ENCODE data around the gene GFOD1.
"Not testable (repeated sequence)": the region's sequence is repeated elsewhere in the genome, so short reads cannot be mapped to it uniquely, and the experiment has no call there.

The GFOD1 gene

GRCh38 chr6:13511141-13511571 is 23.8 kb upstream of the GFOD1 start:
- not testable (repeated sequence) for DNase-seq

GRCh38 chr6:13510433-13510832 is 23.0 kb upstream of the GFOD1 start:
- DNase-seq, result not testable (repeated sequence)

- DNase-seq, result no peak
These were observed 21.6 kb upstream of the GFOD1 start for GRCh38 chr6:13508711-13509705.

- no peak for DNase-seq
These were observed 20.0 kb upstream of the GFOD1 start for GRCh38 chr6:13507306-13507860.

GRCh38 chr6:13505345-13505734 is 17.9 kb upstream of the GFOD1 start:
- no peak for DNase-seq

GRCh38 chr6:13504611-13505344 is 17.4 kb upstream of the GFOD1 start:
- no peak for DNase-seq

GRCh38 chr6:13500915-13501314 is 13.5 kb upstream of the GFOD1 start:
- no peak for DNase-seq

GRCh38 chr6:13500264-13500663 is 12.9 kb upstream of the GFOD1 start:
- no peak for DNase-seq

- DNase-seq, result no peak
These were observed 9.3 kb upstream of the GFOD1 start for GRCh38 chr6:13496513-13497190.

- no peak for DNase-seq
These were observed 8.4 kb upstream of the GFOD1 start for GRCh38 chr6:13495818-13496217.

- no peak for DNase-seq
These were observed 7.8 kb upstream of the GFOD1 start for GRCh38 chr6:13495112-13495776.

GRCh38 chr6:13494137-13494536 is 6.7 kb upstream of the GFOD1 start:
- no peak for DNase-seq

- no peak for DNase-seq
These were observed 5.7 kb upstream of the GFOD1 start for GRCh38 chr6:13493147-13493546.

GRCh38 chr6:13492357-13492756 is 5.0 kb upstream of the GFOD1 start:
- DNase-seq, result no peak

- no peak for DNase-seq
These were observed 4.1 kb upstream of the GFOD1 start for GRCh38 chr6:13491538-13491937.

- no peak for DNase-seq
These were observed 3.0 kb upstream of the GFOD1 start for GRCh38 chr6:13490402-13490801.

GRCh38 chr6:13488896-13489237 is 1.5 kb upstream of the GFOD1 start:
- DNase-seq, result no peak

GRCh38 chr6:13488015-13488895 is 855 bp upstream of the GFOD1 start:
- peak; percentile 69 for DNase-seq

GRCh38 chr6:13486679-13487121 is 700 bp downstream of the GFOD1 start:
- peak; percentile 36 for DNase-seq

- DNase-seq, result peak; percentile 36
These were observed 1.4 kb downstream of the GFOD1 start for GRCh38 chr6:13485923-13486562.

- no peak for DNase-seq
These were observed 2.1 kb downstream of the GFOD1 start for GRCh38 chr6:13485303-13485702.
